ENCODE results near the gene GNG8.
"Not testable (repeated sequence)": the region's sequence is repeated elsewhere in the genome, so short reads cannot be mapped to it uniquely, and the experiment has no call there.

Gene GNG8

GRCh38 chr19:46644720-46645119, 8.7 kb upstream of the GNG8 start:
- DNase-seq: no peak

GRCh38 chr19:46640656-46641055, 4.7 kb upstream of the GNG8 start:
- no peak for DNase-seq

GRCh38 chr19:46639358-46640182, 3.6 kb upstream of the GNG8 start:
- no peak for DNase-seq

GRCh38 chr19:46637224-46637623, 1.2 kb upstream of the GNG8 start:
- DNase-seq: no peak

GRCh38 chr19:46634656-46635218, 1.3 kb downstream of the GNG8 start:
- DNase-seq: no peak

- DNase-seq: peak; percentile 86 to 97 (median 96)
Observed at GRCh38 chr19:46634045-46634655, 1.9 kb downstream of the GNG8 start.

GRCh38 chr19:46633130-46633529, 2.9 kb downstream of the GNG8 start:
- DNase-seq: no peak

- DNase-seq: no peak
Observed at GRCh38 chr19:46631481-46631880, 4.5 kb downstream of the GNG8 start.

- no peak for DNase-seq
Observed at GRCh38 chr19:46630586-46631205, 5.3 kb downstream of the GNG8 start.

GRCh38 chr19:46629546-46630025, 6.4 kb downstream of the GNG8 start:
- DNase-seq: no peak

GRCh38 chr19:46628970-46629369, 7.0 kb downstream of the GNG8 start:
- DNase-seq: not testable (repeated sequence)

GRCh38 chr19:46626446-46626845, 9.6 kb downstream of the GNG8 start:
- no peak for DNase-seq

GRCh38 chr19:46625731-46626130, 10.3 kb downstream of the GNG8 start:
- DNase-seq: no peak

GRCh38 chr19:46624958-46625661, 10.9 kb downstream of the GNG8 start, which contains the start of gene PTGIR:
Gene PTGIR (minus strand): TSS chr19:46625089. CDS start chr19:46624225, 864 bp downstream.
- DNase-seq: no peak

GRCh38 chr19:46623915-46624502, 12.0 kb downstream of the GNG8 start:
- DNase-seq: no peak

- DNase-seq: no peak
Observed at GRCh38 chr19:46622118-46622446, 13.9 kb downstream of the GNG8 start.

GRCh38 chr19:46621191-46622117, 14.5 kb downstream of the GNG8 start:
- DNase-seq: no peak

- no peak for DNase-seq
Observed at GRCh38 chr19:46620716-46621115, 15.3 kb downstream of the GNG8 start.

GRCh38 chr19:46620267-46620666, 15.7 kb downstream of the GNG8 start:
- DNase-seq: no peak

- DNase-seq: no peak
Observed at GRCh38 chr19:46618670-46619231, 17.3 kb downstream of the GNG8 start.

GRCh38 chr19:46617601-46618000, 18.4 kb downstream of the GNG8 start:
- DNase-seq: no peak
